Sigmoid colon (tissue), 7 donors: ENCODE data around the gene CNOT3. TPM values are rescaled to one million over a fixed set of nuclear protein-coding genes. Genes with fewer than 3 reads are reported as not detected.

Experiments
- DNase-seq: peaks from one replicate; pipeline ENCODE4 v3.0.0-alpha.2; 2019
- H3K27ac ChIP-seq, 4 donors: fragments of 200-600 bp; sonication (generic); one replicate each; pipeline ENCODE4 v1.5.1; 2016 to 2019; ENCODE audit warnings: mild to moderate bottlenecking in 1 of 4
- H3K27me3 ChIP-seq, 3 donors: fragments of 200-600 bp; sonication (generic); one replicate each; pipeline ENCODE4 v1.5.1; 2019; ENCODE audit warnings: mild to moderate bottlenecking in 1 of 3
- H3K36me3 ChIP-seq, 4 donors: fragments of 200-600 bp; sonication (generic); one replicate each; pipeline ENCODE4 v1.5.1; 2016 to 2019
- H3K4me1 ChIP-seq, 4 donors: fragments of 200-600 bp; sonication (generic); one replicate each; pipeline ENCODE4 v1.5.1; 2017 to 2019
- H3K4me3 ChIP-seq, 4 donors: fragments of 200-600 bp; sonication (generic); one replicate each; pipeline ENCODE4 v1.5.1; 2017 to 2019; ENCODE audit warnings: mild to moderate bottlenecking in 2 of 4, moderate library complexity in 1 of 4
- H3K9me3 ChIP-seq, 4 donors: fragments of 200-600 bp in 3 of 4; sonication (generic) in 3 of 4; one replicate each; pipeline versions ENCODE4 v1.5.1 to v1.6.1; 2013 to 2019
- EP300 ChIP-seq, 4 donors: sonication (generic); formaldehyde crosslinking; IDR thresholded peaks; one replicate each; pipeline ENCODE4 v1.6.1; 2017; ENCODE audit warnings: antibody characterized with exemption in 4 of 4
- POLR2A ChIP-seq, 2 donors: fragments of 450-650 bp; IDR thresholded peaks; one replicate each; pipeline ENCODE4 v1.6.1; 2016; ENCODE audit warnings: antibody characterized with exemption in 2 of 2, mild to moderate bottlenecking in 2 of 2, moderate library complexity in 2 of 2
- POLR2AphosphoS5 ChIP-seq, 4 donors: sonication (generic); formaldehyde crosslinking; IDR thresholded peaks; one replicate each; pipeline ENCODE4 v1.6.1; 2017; ENCODE audit warnings: antibody characterized with exemption in 4 of 4
- WGBS, 2 donors: extraction: QIAGEN DNeasy Blood & Tissue Kit; methylation state at CpG; one replicate each; pipeline ENCODE4 v1.1.7; 2013; 5-methylcytosine and 5-hydroxymethylcytosine counted together
- intact Hi-C: fragments of 100-400 bp; cut with DNase I; formaldehyde crosslinking; loops from one replicate; pipeline ENCODE4 v1.15.1; 2023
- polyA plus RNA-seq, 3 donors: library from polyadenylated mRNA; stranded (reverse); fragments of 200-250 nt; gene quantifications; one replicate each; pipeline ENCODE4 v1.2.3, GENCODE V29; 2013
- total RNA-seq, 4 donors: library from RNA; depleted of rRNA; stranded (reverse); fragments of >200 nt; gene quantifications; one replicate each; pipeline ENCODE4 v1.1.0, GENCODE V29; 2016
- TF ChIP-seq, protein P1 (sequence below), 4 experiments: fragments of 450-650 bp in 3 of 4; fragments of 200-600 bp in 1 of 4; IDR thresholded peaks; one replicate each; pipeline ENCODE4 v1.5.1; 2016 to 2019; ENCODE audit warnings: antibody characterized with exemption in 4 of 4, mild to moderate bottlenecking in 3 of 4, moderate library complexity in 2 of 4
- donor health status: healthy with polysubstance abuse.
- donor health status: Bipolar disorder and iron deficiency.
- donor health status: healthy.

Gene CNOT3
- total and polyA plus RNA-seq, 7 donors, result 11.8 to 32.9 (median 19.8) TPM

DNA sequence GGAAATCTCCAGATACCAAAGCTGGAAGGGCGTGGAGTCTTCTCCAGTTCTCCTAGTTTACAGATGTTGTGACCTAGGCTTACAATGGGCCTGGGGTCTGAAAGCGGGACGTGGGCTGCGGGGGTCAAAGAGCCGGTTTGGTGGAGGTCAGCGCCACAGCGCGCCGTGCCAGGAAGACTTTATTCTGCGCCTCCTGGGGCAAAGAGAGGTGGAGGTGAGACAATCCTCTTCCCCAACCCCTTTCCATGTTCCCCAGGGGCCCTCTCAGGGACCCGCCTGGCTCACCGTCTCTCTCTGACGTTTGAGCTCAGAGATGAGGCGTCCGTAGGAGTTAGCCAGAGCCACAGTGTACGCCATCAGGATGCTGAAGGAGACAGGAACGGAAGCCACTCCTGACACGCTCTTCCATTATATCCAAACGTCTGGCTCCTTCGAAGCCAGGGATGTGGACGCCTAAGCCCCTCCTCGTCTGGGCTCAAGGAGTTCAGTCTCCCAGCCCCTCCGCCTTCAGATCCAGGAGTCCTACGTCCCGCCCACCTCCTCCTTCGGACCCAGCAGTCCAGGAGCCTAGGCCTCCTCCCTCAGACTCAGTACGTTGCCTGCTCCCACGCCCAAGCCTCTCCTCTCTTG lies 22.7 kb downstream of the CNOT3 start:
- Histone ChIP-seq H3K4me1 (peaks cover 0 to 55% (median 52%) of the 10 kb centered on the region in 4 donors), H3K36me3 (peaks cover 16 to 30% (median 22%) of the 10 kb centered on the region in 4 donors), H3K27ac (peak overlapping the region; percentile 86 to 96 (median 92)), H3K4me3 (peak overlapping the region; percentile 29 to 83 (median 55)), H3K27me3 (peaks cover 4 to 12% (median 11%) of the 10 kb centered on the region in 3 donors), H3K9me3 (no peaks in the 10 kb centered on the region)
- peak; percentile 74 for DNase-seq
- intact Hi-C loops, result loop anchor here (5.0 kb wide), 1 partner anchor 42 kb away; the partner anchor contains the start of gene RPS9
- WGBS, 2 donors, result 1 to 5% methylated on average over 28 of the region's 28 CpGs
- TF ChIP-seq, protein P1, sequence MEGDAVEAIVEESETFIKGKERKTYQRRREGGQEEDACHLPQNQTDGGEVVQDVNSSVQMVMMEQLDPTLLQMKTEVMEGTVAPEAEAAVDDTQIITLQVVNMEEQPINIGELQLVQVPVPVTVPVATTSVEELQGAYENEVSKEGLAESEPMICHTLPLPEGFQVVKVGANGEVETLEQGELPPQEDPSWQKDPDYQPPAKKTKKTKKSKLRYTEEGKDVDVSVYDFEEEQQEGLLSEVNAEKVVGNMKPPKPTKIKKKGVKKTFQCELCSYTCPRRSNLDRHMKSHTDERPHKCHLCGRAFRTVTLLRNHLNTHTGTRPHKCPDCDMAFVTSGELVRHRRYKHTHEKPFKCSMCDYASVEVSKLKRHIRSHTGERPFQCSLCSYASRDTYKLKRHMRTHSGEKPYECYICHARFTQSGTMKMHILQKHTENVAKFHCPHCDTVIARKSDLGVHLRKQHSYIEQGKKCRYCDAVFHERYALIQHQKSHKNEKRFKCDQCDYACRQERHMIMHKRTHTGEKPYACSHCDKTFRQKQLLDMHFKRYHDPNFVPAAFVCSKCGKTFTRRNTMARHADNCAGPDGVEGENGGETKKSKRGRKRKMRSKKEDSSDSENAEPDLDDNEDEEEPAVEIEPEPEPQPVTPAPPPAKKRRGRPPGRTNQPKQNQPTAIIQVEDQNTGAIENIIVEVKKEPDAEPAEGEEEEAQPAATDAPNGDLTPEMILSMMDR (IDR thresholded peaks at IDR 0.05), result no peak
- TF ChIP-seq POLR2AphosphoS5 (IDR thresholded peaks at IDR 0.05) (peak in 1 of 4 donors; percentile 5), EP300 (IDR thresholded peaks at IDR 0.05) (no peak), POLR2A (IDR thresholded peaks at IDR 0.05) (peak in 1 of 2 donors; percentile 50)

DNA sequence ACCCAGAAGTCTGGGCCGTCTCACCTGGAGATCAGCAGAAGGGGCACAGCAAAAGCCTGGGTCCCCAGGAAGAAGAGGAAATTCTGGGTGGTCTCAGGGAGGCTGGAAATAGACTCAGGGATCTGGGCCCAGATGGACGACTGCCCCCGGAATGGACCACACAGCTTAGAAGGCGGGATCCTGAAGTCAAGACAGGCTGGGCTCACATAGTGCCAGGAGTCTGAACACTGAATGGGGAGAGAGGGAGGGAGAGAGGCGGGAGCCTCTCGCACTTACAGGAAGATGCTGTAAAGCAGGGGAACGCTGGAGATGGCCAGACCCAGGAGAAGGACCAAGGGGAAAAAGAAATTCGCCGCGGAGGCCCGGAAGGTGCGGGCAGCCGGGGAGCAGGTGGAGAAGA lies 23.3 kb downstream of the CNOT3 start:
- Histone ChIP-seq H3K27me3 (peaks cover 4 to 18% (median 15%) of the 10 kb centered on the region in 3 donors), H3K36me3 (peaks cover 11 to 24% (median 17%) of the 10 kb centered on the region in 4 donors), H3K4me3 (peak overlapping the region in 3 of 4 donors; percentile 48 to 83 (median 62)), H3K4me1 (peaks cover 0 to 55% (median 52%) of the 10 kb centered on the region in 4 donors), H3K27ac (peak overlapping the region; percentile 86 to 96 (median 92)), H3K9me3 (no peaks in the 10 kb centered on the region)
- WGBS, 2 donors, result 31 to 51% methylated on average over 13 of the region's 13 CpGs
- intact Hi-C loops, result loop anchor here (5.0 kb wide), 1 partner anchor 41 kb away; the partner anchor contains the start of gene RPS9
- DNase-seq, result no peak
- no peak for TF ChIP-seq POLR2AphosphoS5 (IDR thresholded peaks at IDR 0.05)
- no peak for TF ChIP-seq EP300 (IDR thresholded peaks at IDR 0.05)
- no peak for TF ChIP-seq POLR2A (IDR thresholded peaks at IDR 0.05)
- TF ChIP-seq, protein P1 (IDR thresholded peaks at IDR 0.05), result no peak

- intact Hi-C loops, result loop anchor here (5.0 kb wide), 1 partner anchor 40 kb away; the partner anchor contains the start of gene RPS9
- Histone ChIP-seq H3K4me3 (peak overlapping the region; percentile 24 to 48 (median 35)), H3K4me1 (peaks cover 0 to 55% (median 52%) of the 10 kb centered on the region in 4 donors), H3K27me3 (peaks cover 4 to 30% (median 25%) of the 10 kb centered on the region in 3 donors), H3K27ac (peak overlapping the region; percentile 44 to 94 (median 56)), H3K36me3 (peaks cover 0 to 10% (median 4%) of the 10 kb centered on the region in 4 donors), H3K9me3 (no peaks in the 10 kb centered on the region)
- DNase-seq, result peak; percentile 96
- WGBS, 2 donors, result 1 to 2% methylated on average over 35 of the region's 35 CpGs
- no peak for TF ChIP-seq POLR2AphosphoS5 (IDR thresholded peaks at IDR 0.05)
Measured at GRCh38 chr19:54162241-54162805, 24.8 kb downstream of the CNOT3 start.

GRCh38 chr19:54162884-54163283 lies 25.3 kb downstream of the CNOT3 start:
- intact Hi-C loops, result loop anchor here (5.0 kb wide), 1 partner anchor 39 kb away; the partner anchor contains the start of gene RPS9
- peak overlapping the region in 3 of 4 donors; percentile 29 to 48 (median 41) for H3K4me3 ChIP-seq

More at GRCh38 chr19:54162884-54163283, 25.3 kb downstream of the CNOT3 start:
- 48 to 64% methylated on average over 14 of the region's 14 CpGs for WGBS, 2 donors
- H3K27me3 ChIP-seq, result peaks cover 4 to 33% (median 25%) of the 10 kb centered on the region in 3 donors
- no peaks in the 10 kb centered on the region for H3K9me3 ChIP-seq
- peak overlapping the region; percentile 42 to 94 (median 56) for H3K27ac ChIP-seq
- H3K4me1 ChIP-seq, result peaks cover 0 to 53% (median 51%) of the 10 kb centered on the region in 4 donors
- TF ChIP-seq EP300 (IDR thresholded peaks at IDR 0.05), result no peak
- TF ChIP-seq POLR2AphosphoS5 (IDR thresholded peaks at IDR 0.05), result no peak
- no peak for TF ChIP-seq POLR2A (IDR thresholded peaks at IDR 0.05)
- TF ChIP-seq, protein P1 (IDR thresholded peaks at IDR 0.05), result no peak
- H3K36me3 ChIP-seq, result peaks cover 0 to 4% (median 1%) of the 10 kb centered on the region in 4 donors
- no peak for DNase-seq
